ENCODE measurements around the gene HOXB5.

DNA sequence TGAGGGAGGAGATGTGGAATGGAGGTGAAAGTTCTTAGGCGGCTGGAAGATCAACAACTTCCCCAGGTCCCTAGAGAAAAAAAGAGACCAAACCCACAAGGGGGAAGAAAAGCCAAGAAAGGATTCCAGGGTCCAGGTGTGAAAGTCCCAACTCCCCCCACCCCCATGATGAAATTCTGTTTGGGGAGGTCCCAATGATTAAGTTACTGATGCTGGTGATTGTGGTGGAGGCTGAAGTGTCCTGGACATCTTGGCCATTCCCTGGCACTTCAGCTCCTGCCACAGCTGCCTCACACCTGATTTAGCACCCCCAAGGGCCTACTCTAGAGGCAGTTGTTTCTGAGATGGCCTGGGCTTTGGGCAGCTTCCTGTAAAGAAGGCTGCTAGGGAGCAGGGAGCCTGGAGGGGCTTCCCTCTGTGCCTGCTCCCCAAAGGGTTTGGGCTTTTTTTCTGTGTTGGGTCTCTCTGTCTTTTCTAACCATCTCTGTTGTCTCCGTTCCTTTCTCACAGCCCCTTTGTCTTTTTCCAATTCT lies 28.5 kb downstream of the HOXB5 start:
- no peak for TF ChIP-seq CTCF (IDR thresholded peaks at IDR 0.05; ENCODE audit: borderline replicate concordance, extremely low read depth, low read length, poor library complexity, severe bottlenecking)
- TF ChIP-seq EZH2 (IDR thresholded peaks at IDR 0.05; ENCODE audit: borderline replicate concordance, low read depth, low read length, severe bottlenecking), result no peak

Data from DND-41 (cell line).